ENCODE data around the gene KRT74. TPM values are rescaled to one million over a fixed set of nuclear protein-coding genes. Genes with fewer than 3 reads are reported as not detected.

Gene KRT74
- total RNA-seq, 1 donor from 2014 or later = not detected

GRCh38 chr12:52557476-52557875, 16.2 kb downstream of the KRT74 start:
- Mint-ChIP-seq H3K9me3 (no peaks in the 10 kb centered on the region), H3K36me3 (ENCODE audit: low read depth) (no peaks in the 10 kb centered on the region), H3K4me1 (ENCODE audit: low read depth) (no peaks in the 10 kb centered on the region), H3K27me3 (ENCODE audit: insufficient read depth) (peaks cover 14% of the 10 kb centered on the region), H3K27ac (no peak overlapping the region), H3K4me3 (no peak overlapping the region)
- DNase-seq (ENCODE audit: low spot score) = no peak
- intact Hi-C loops (cut with micrococcal nuclease) = no loop called here

- Mint-ChIP-seq H3K9me3 (no peaks in the 10 kb centered on the region), H3K27me3 (ENCODE audit: insufficient read depth) (peaks cover 16% of the 10 kb centered on the region), H3K4me3 (no peak overlapping the region), H3K36me3 (ENCODE audit: low read depth) (no peaks in the 10 kb centered on the region), H3K4me1 (ENCODE audit: low read depth) (no peaks in the 10 kb centered on the region), H3K27ac (no peak overlapping the region)
- intact Hi-C loops (cut with micrococcal nuclease) = no loop called here
- no peak for DNase-seq (ENCODE audit: low spot score)
These were observed 18.1 kb downstream of the KRT74 start for GRCh38 chr12:52555577-52555976.

GRCh38 chr12:52552681-52553195, 20.9 kb downstream of the KRT74 start, which contains the start of gene KRT71:
TSS of gene KRT71 (minus strand) at chr12:52553145. CDS start at chr12:52553077, 68 bp downstream.
- intact Hi-C loops (cut with micrococcal nuclease) = no loop called here
- Mint-ChIP-seq H3K9me3 (no peaks in the 10 kb centered on the region), H3K27ac (no peak within 1 kb of the TSS), H3K4me1 (ENCODE audit: low read depth) (no peaks in the 10 kb centered on the region), H3K27me3 (ENCODE audit: insufficient read depth) (peaks cover 13% of the 10 kb centered on the region), H3K36me3 (ENCODE audit: low read depth) (no peaks in the 10 kb centered on the region), H3K4me3 (no peak within 1 kb of the TSS)
- DNase-seq (ENCODE audit: low spot score) = no peak

- intact Hi-C loops (cut with micrococcal nuclease) = no loop called here
- H3K27me3 Mint-ChIP-seq (ENCODE audit: insufficient read depth) = peaks cover 10% of the 10 kb centered on the region
- DNase-seq (ENCODE audit: low spot score) = no peak
- H3K4me3 Mint-ChIP-seq = no peak overlapping the region
- H3K4me1 Mint-ChIP-seq (ENCODE audit: low read depth) = no peaks in the 10 kb centered on the region
- no peaks in the 10 kb centered on the region for H3K36me3 Mint-ChIP-seq (ENCODE audit: low read depth)
- no peaks in the 10 kb centered on the region for H3K9me3 Mint-ChIP-seq
- no peak overlapping the region for H3K27ac Mint-ChIP-seq
These were observed 21.6 kb downstream of the KRT74 start for GRCh38 chr12:52552055-52552454.

DNA sequence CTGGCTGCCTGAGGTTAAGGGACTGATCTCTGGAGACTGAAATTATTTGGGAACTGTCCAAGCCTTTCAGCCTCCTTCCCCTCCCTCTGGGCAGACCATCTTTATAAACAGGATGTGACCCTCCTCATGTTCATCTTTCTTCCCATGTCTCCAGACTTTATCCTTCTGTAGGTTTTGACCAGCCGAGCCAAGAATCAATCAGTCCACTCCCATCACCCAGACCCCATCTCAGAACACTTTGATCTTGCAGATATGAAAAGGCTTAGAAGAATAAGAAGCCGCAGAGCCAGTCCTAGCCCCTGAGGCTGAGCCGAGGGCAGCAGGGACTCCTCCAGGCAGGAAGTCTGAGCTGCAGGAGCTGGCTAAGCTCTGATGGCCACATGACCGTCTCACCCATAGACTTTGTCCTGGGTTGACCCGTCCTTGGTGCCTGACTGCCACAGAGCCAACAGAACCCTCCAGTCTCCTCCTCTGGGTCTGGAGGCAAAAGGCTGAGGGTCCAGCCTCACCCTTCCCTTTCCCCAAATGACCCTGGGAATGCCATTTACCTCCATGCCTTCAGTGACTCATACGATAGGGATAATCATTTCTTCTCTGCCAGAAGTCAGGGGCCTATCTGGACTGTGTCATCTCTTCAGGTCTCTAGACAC, 22.3 kb downstream of the KRT74 start:
- intact Hi-C loops (cut with micrococcal nuclease) = no loop called here
- peaks cover 10% of the 10 kb centered on the region for H3K27me3 Mint-ChIP-seq (ENCODE audit: insufficient read depth)
- H3K4me1 Mint-ChIP-seq (ENCODE audit: low read depth) = no peaks in the 10 kb centered on the region
- H3K27ac Mint-ChIP-seq = no peak overlapping the region
- DNase-seq (ENCODE audit: low spot score) = no peak
- no peaks in the 10 kb centered on the region for H3K9me3 Mint-ChIP-seq
- no peaks in the 10 kb centered on the region for H3K36me3 Mint-ChIP-seq (ENCODE audit: low read depth)
- H3K4me3 Mint-ChIP-seq = no peak overlapping the region

GRCh38 chr12:52546126-52546525, 27.5 kb downstream of the KRT74 start:
- no peaks in the 10 kb centered on the region for H3K9me3 Mint-ChIP-seq
- DNase-seq (ENCODE audit: low spot score) = no peak
- no peak overlapping the region for H3K4me3 Mint-ChIP-seq
- no peak overlapping the region for H3K27ac Mint-ChIP-seq
- no peaks in the 10 kb centered on the region for H3K36me3 Mint-ChIP-seq (ENCODE audit: low read depth)
- H3K27me3 Mint-ChIP-seq (ENCODE audit: insufficient read depth) = peaks cover 3% of the 10 kb centered on the region
- H3K4me1 Mint-ChIP-seq (ENCODE audit: low read depth) = peaks cover 6% of the 10 kb centered on the region
- intact Hi-C loops (cut with micrococcal nuclease) = no loop called here

DNA sequence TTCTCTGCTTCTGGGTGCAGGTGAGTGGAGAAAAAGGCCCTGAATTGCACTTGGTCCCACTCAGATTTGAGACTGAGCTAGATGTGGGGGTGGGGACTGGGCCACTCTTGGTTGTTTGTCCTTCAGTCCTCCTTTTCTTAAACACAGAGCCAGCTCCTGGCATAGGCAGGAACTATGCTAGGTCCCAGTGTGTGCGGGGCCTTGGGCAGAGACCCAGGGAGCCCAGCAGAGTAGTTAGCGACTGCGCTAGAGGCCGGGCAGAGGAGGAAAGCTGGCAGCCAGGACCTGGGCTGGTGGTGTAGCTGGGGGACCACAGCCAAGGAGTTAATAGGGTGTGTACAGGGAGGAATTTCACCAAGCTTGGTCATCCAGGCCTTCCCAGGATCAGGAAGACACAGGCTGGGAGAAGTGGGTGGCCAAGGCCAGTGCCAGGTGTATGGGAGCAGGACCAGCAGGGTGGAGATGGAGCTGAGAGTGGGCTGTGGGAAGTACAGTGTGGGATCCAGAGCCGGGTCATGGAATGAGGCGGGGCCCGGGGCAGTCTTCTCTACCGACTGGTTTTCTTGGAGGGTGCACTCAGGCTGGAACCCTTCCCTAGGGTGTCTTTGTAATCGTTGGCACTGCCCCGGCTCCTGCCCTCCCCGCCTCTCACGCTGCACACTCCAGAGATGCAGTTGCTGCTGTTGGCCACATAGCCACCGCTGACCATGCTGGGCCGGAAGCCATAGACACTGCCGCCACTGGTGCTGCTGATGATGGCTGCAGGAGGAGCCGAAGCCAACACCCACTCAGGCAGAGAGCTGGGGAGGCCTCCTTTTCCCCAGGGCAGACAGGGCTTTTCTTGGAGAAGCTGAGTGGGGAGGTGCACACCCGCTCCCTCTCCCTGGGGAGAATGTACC, 29.4 kb downstream of the KRT74 start:
- peaks cover 2% of the 10 kb centered on the region for H3K27me3 Mint-ChIP-seq (ENCODE audit: insufficient read depth)
- intact Hi-C loops (cut with micrococcal nuclease) = no loop called here
- no peak overlapping the region for H3K27ac Mint-ChIP-seq
- H3K9me3 Mint-ChIP-seq = no peaks in the 10 kb centered on the region
- peaks cover 6% of the 10 kb centered on the region for H3K4me1 Mint-ChIP-seq (ENCODE audit: low read depth)
- H3K36me3 Mint-ChIP-seq (ENCODE audit: low read depth) = no peaks in the 10 kb centered on the region
- no peak for DNase-seq (ENCODE audit: low spot score)
- no peak overlapping the region for H3K4me3 Mint-ChIP-seq

DNA sequence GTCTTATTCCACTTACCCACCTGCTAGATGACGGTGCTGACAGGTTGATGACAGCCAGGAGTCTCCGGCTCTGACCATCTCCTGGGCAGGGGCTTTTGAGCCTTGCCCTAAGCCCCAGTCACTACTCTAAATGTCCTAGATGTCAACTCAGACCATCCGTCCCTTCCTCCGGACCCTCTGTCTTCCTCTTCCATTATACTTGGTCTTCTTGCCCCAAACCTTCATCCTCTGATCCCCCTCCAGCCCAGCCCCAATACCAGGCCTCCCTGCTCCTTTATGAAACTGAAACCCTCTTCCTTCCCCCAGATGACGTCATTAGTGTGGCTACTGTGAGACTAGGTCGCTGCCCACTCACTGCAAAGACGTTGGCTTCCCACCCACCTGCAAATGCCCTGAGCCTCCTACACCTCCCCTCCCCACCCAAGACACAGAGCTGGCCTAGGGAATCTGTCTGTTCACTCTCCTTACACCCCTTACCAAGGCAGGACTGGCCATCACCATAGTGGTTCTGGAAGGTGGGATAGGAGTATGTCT, 30.8 kb downstream of the KRT74 start:
- H3K27ac Mint-ChIP-seq = no peak overlapping the region
- H3K36me3 Mint-ChIP-seq (ENCODE audit: low read depth) = no peaks in the 10 kb centered on the region
- no peak for DNase-seq (ENCODE audit: low spot score)
- H3K4me1 Mint-ChIP-seq (ENCODE audit: low read depth) = peaks cover 6% of the 10 kb centered on the region
- peaks cover 4% of the 10 kb centered on the region for H3K27me3 Mint-ChIP-seq (ENCODE audit: insufficient read depth)
- H3K4me3 Mint-ChIP-seq = no peak overlapping the region
- intact Hi-C loops (cut with micrococcal nuclease) = no loop called here
- no peaks in the 10 kb centered on the region for H3K9me3 Mint-ChIP-seq

DNA sequence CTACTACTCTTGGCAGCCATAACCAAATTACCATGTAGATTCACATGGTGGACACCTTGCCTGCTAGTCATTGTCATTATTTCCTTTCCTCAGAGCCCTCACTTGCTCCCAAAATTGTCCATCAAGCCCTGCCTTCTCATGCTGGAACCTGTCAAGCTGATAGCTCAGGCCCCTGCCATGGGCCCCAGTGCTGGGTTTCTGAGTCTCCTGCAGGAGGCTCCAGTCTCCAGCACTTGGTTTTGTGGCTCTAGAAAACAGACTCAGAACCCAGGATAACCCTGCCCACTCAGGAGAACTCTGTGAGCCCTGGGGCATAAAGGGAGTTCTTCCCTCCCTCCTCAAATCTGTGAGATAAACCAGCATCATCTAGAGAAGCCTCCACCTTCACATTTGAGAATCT, 31.5 kb downstream of the KRT74 start:
- Mint-ChIP-seq H3K27ac (no peak overlapping the region), H3K27me3 (ENCODE audit: insufficient read depth) (peaks cover 8% of the 10 kb centered on the region), H3K36me3 (ENCODE audit: low read depth) (no peaks in the 10 kb centered on the region), H3K4me1 (ENCODE audit: low read depth) (peaks cover 6% of the 10 kb centered on the region), H3K4me3 (no peak overlapping the region), H3K9me3 (no peaks in the 10 kb centered on the region)
- no peak for DNase-seq (ENCODE audit: low spot score)
- intact Hi-C loops (cut with micrococcal nuclease) = no loop called here

DNA sequence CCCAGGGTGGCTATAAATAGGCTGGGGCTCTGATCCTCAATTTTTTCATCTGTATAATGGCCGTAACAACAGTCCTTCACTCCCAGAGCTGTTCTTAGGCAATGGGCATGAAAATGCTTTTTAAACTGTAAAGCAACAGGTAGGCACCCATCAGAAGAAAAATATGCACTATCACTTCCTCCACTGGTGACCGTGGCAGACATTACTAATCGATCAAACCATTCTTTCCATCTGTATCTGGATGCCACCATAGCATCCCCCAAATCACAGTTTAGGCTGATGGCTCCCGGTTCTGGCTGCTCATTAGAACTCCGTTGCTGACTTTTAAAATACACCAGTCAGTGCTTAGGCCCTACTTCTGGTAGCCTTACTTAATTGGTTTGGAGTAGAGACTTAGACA, 31.9 kb downstream of the KRT74 start:
- Mint-ChIP-seq H3K4me1 (ENCODE audit: low read depth) (peaks cover 6% of the 10 kb centered on the region), H3K9me3 (no peaks in the 10 kb centered on the region), H3K27me3 (ENCODE audit: insufficient read depth) (peaks cover 8% of the 10 kb centered on the region), H3K4me3 (no peak overlapping the region), H3K36me3 (ENCODE audit: low read depth) (no peaks in the 10 kb centered on the region), H3K27ac (no peak overlapping the region)
- no peak for DNase-seq (ENCODE audit: low spot score)
- intact Hi-C loops (cut with micrococcal nuclease) = no loop called here

GRCh38 chr12:52540531-52540930, 33.1 kb downstream of the KRT74 start:
- intact Hi-C loops (cut with micrococcal nuclease) = no loop called here
- Mint-ChIP-seq H3K27me3 (ENCODE audit: insufficient read depth) (peaks cover 8% of the 10 kb centered on the region), H3K27ac (no peak overlapping the region), H3K9me3 (no peaks in the 10 kb centered on the region), H3K4me3 (no peak overlapping the region), H3K4me1 (ENCODE audit: low read depth) (peaks cover 6% of the 10 kb centered on the region), H3K36me3 (ENCODE audit: low read depth) (no peaks in the 10 kb centered on the region)
- DNase-seq (ENCODE audit: low spot score) = no peak

- Mint-ChIP-seq H3K27ac (no peak overlapping the region), H3K9me3 (no peaks in the 10 kb centered on the region), H3K27me3 (ENCODE audit: insufficient read depth) (peaks cover 7% of the 10 kb centered on the region), H3K36me3 (ENCODE audit: low read depth) (no peaks in the 10 kb centered on the region), H3K4me3 (no peak overlapping the region), H3K4me1 (ENCODE audit: low read depth) (peaks cover 6% of the 10 kb centered on the region)
- intact Hi-C loops (cut with micrococcal nuclease) = no loop called here
- DNase-seq (ENCODE audit: low spot score) = no peak
These were observed 33.8 kb downstream of the KRT74 start for GRCh38 chr12:52539821-52540173.
